ENCODE data around the gene ZNF350.
"Not testable (repeated sequence)": the region's sequence is repeated elsewhere in the genome, so short reads cannot be mapped to it uniquely, and the experiment has no call there.

Gene ZNF350

GRCh38 chr19:51975787-51976186 is 10.9 kb downstream of the ZNF350 start:
- not testable (repeated sequence) for DNase-seq (ENCODE audit: low read depth in 2 of 2, low spot score in 1 of 2)

GRCh38 chr19:51971624-51972023 is 15.0 kb downstream of the ZNF350 start:
- DNase-seq (ENCODE audit: low read depth in 2 of 2, low spot score in 1 of 2): no peak

- no peak for DNase-seq (ENCODE audit: low read depth in 2 of 2, low spot score in 1 of 2)
These were observed 15.9 kb downstream of the ZNF350 start for GRCh38 chr19:51970718-51971117.

- DNase-seq (ENCODE audit: low read depth in 2 of 2, low spot score in 1 of 2): no peak
These were observed 21.1 kb downstream of the ZNF350 start for GRCh38 chr19:51965583-51965982.

- not testable (repeated sequence) for DNase-seq (ENCODE audit: low read depth in 2 of 2, low spot score in 1 of 2)
These were observed 25.9 kb downstream of the ZNF350 start for GRCh38 chr19:51960621-51961233.

GRCh38 chr19:51959791-51960190 is 26.8 kb downstream of the ZNF350 start:
- no peak for DNase-seq (ENCODE audit: low read depth in 2 of 2, low spot score in 1 of 2)

GRCh38 chr19:51957846-51958245 is 28.8 kb downstream of the ZNF350 start:
- not testable (repeated sequence) for DNase-seq (ENCODE audit: low read depth in 2 of 2, low spot score in 1 of 2)

GRCh38 chr19:51948975-51949374 is 37.7 kb downstream of the ZNF350 start:
- no peak for DNase-seq (ENCODE audit: low read depth in 2 of 2, low spot score in 1 of 2)

GRCh38 chr19:51946602-51947001 is 40.0 kb downstream of the ZNF350 start:
- DNase-seq (ENCODE audit: low read depth in 2 of 2, low spot score in 1 of 2): no peak

GRCh38 chr19:51944798-51945552 is 41.7 kb downstream of the ZNF350 start:
- no peak for DNase-seq (ENCODE audit: low read depth in 2 of 2, low spot score in 1 of 2)

GRCh38 chr19:51938936-51939335 is 47.7 kb downstream of the ZNF350 start:
- no peak for DNase-seq (ENCODE audit: low read depth in 2 of 2, low spot score in 1 of 2)

GRCh38 chr19:51931921-51932320 is 54.7 kb downstream of the ZNF350 start:
- no peak for DNase-seq (ENCODE audit: low read depth in 2 of 2, low spot score in 1 of 2)

- DNase-seq (ENCODE audit: low read depth in 2 of 2, low spot score in 1 of 2): no peak
These were observed 58.8 kb downstream of the ZNF350 start for GRCh38 chr19:51927859-51928258.

GRCh38 chr19:51926784-51927741 is 59.6 kb downstream of the ZNF350 start, which contains the start of gene ZNF613:
Gene ZNF613 (plus strand): TSS chr19:51927472. CDS start chr19:51936221, 8,749 bp downstream.
- DNase-seq (ENCODE audit: low read depth in 2 of 2, low spot score in 1 of 2): peak; percentile 71 to 72

- no peak for DNase-seq (ENCODE audit: low read depth in 2 of 2, low spot score in 1 of 2)
These were observed 60.2 kb downstream of the ZNF350 start for GRCh38 chr19:51926426-51926783.

GRCh38 chr19:51921949-51922348 is 64.7 kb downstream of the ZNF350 start:
- DNase-seq (ENCODE audit: low read depth in 2 of 2, low spot score in 1 of 2): no peak

- no peak for DNase-seq (ENCODE audit: low read depth in 2 of 2, low spot score in 1 of 2)
These were observed 67.0 kb downstream of the ZNF350 start for GRCh38 chr19:51919606-51920005.

GRCh38 chr19:51916167-51916566 is 70.5 kb downstream of the ZNF350 start:
- DNase-seq (ENCODE audit: low read depth in 2 of 2, low spot score in 1 of 2): no peak

- DNase-seq (ENCODE audit: low read depth in 2 of 2, low spot score in 1 of 2): no peak
These were observed 71.2 kb downstream of the ZNF350 start for GRCh38 chr19:51915324-51915867.
